Liver (tissue), 9 donors: ENCODE data around the gene SS18L1. TPM values are rescaled to one million over a fixed set of nuclear protein-coding genes. Genes with fewer than 3 reads are reported as not detected.

Experiments
- DNase-seq: peaks from one replicate; pipeline ENCODE4 v3.0.0-alpha.2; 2017; ENCODE audit warnings: low spot score
- H3K27ac ChIP-seq, 2 donors: one replicate each; pipeline ENCODE4 v1.7.0; 2013; ENCODE audit warnings: inconsistent platforms in 2 of 2, low read length in 2 of 2, control low read depth in 1 of 2, low read depth in 1 of 2, mild to moderate bottlenecking in 1 of 2
- H3K27me3 ChIP-seq, 4 donors: one replicate each; pipeline versions ENCODE4 v1.6.1 to v1.7.0; 2013; ENCODE audit warnings: low read length in 3 of 4, inconsistent platforms in 1 of 4, mild to moderate bottlenecking in 1 of 4, moderate library complexity in 1 of 4; ENCODE audit not compliant: control insufficient read depth in 4 of 4, insufficient read depth in 4 of 4
- H3K36me3 ChIP-seq, 4 donors: one replicate each; pipeline versions ENCODE4 v1.6.1 to v1.7.0; 2013; ENCODE audit warnings: low read length in 3 of 4, mild to moderate bottlenecking in 3 of 4, low read depth in 1 of 4, moderate library complexity in 1 of 4; ENCODE audit not compliant: control insufficient read depth in 4 of 4, insufficient read depth in 3 of 4
- H3K4me1 ChIP-seq, 4 donors: one replicate each; pipeline versions ENCODE4 v1.6.1 to v1.7.0; 2013; ENCODE audit warnings: low read length in 3 of 4, mild to moderate bottlenecking in 3 of 4, moderate library complexity in 1 of 4; ENCODE audit not compliant: control insufficient read depth in 4 of 4, insufficient read depth in 4 of 4
- H3K4me3 ChIP-seq, 3 donors: one replicate each; pipeline versions ENCODE4 v1.6.1 to v1.7.0; 2013; ENCODE audit warnings: low read length in 3 of 3, control low read depth in 1 of 3, low read depth in 1 of 3, mild to moderate bottlenecking in 1 of 3
- H3K9ac ChIP-seq, 2 donors: one replicate each; pipeline ENCODE4 v1.7.0; 2013; ENCODE audit warnings: low read length in 2 of 2, mild to moderate bottlenecking in 2 of 2, moderate library complexity in 2 of 2, control low read depth in 1 of 2, low read depth in 1 of 2
- H3K9me3 ChIP-seq, 4 donors: one replicate each; pipeline versions ENCODE4 v1.6.1 to v1.7.0; 2013; ENCODE audit warnings: low read length in 3 of 4; ENCODE audit not compliant: control insufficient read depth in 4 of 4
- ATF3 ChIP-seq: IDR thresholded peaks from 2 replicates; pipeline ENCODE4 v1.6.1; 2016; ENCODE audit warnings: antibody characterized with exemption
- CTCF ChIP-seq: fragments of 150-350 bp; IDR thresholded peaks from 2 replicates; pipeline ENCODE4 v1.5.1; 2017; ENCODE audit warnings: improper control_type of control experiment, low read depth, low read length; ENCODE audit not compliant: missing input control
- FOXA1 ChIP-seq: IDR thresholded peaks from 2 replicates; pipeline ENCODE4 v1.6.1; 2016; ENCODE audit warnings: antibody characterized with exemption
- FOXA2 ChIP-seq: IDR thresholded peaks from 2 replicates; pipeline ENCODE4 v1.6.1; 2016; ENCODE audit warnings: antibody characterized with exemption
- GABPA ChIP-seq, 2 donors: IDR thresholded peaks in 1 of 2; conservative IDR thresholded peaks in 1 of 2; 2 replicates each; pipeline ENCODE4 v1.6.1; 2016; ENCODE audit warnings: antibody characterized with exemption in 2 of 2, mild to moderate bottlenecking in 1 of 2, moderate library complexity in 1 of 2
- HNF4A ChIP-seq, 2 donors: conservative IDR thresholded peaks; 2 replicates each; pipeline ENCODE4 v1.6.1; 2016; ENCODE audit warnings: antibody characterized with exemption in 2 of 2, mild to moderate bottlenecking in 2 of 2
- HNF4G ChIP-seq: IDR thresholded peaks from 2 replicates; pipeline ENCODE4 v1.6.1; 2016; ENCODE audit warnings: antibody characterized with exemption
- JUND ChIP-seq, 2 donors: IDR thresholded peaks; 2 replicates each; pipeline ENCODE4 v1.6.1; 2016; ENCODE audit warnings: antibody characterized with exemption in 2 of 2
- MAX ChIP-seq: IDR thresholded peaks from 2 replicates; pipeline ENCODE4 v1.6.1; 2016; ENCODE audit warnings: antibody characterized with exemption
- NR2F2 ChIP-seq: IDR thresholded peaks from 2 replicates; pipeline ENCODE4 v1.6.1; 2016; ENCODE audit warnings: antibody characterized with exemption
- RAD21 ChIP-seq, 2 donors: IDR thresholded peaks; 2 replicates each; pipeline ENCODE4 v1.6.1; 2016; ENCODE audit warnings: antibody characterized with exemption in 2 of 2, mild to moderate bottlenecking in 2 of 2
- RXRA ChIP-seq, 2 donors: IDR thresholded peaks; 2 replicates each; pipeline ENCODE4 v1.6.1; 2017 to 2018; ENCODE audit warnings: antibody characterized with exemption in 2 of 2, mild to moderate bottlenecking in 1 of 2
- SP1 ChIP-seq: IDR thresholded peaks from 2 replicates; pipeline ENCODE4 v1.6.1; 2018; ENCODE audit warnings: antibody characterized with exemption, mild to moderate bottlenecking
- TAF1 ChIP-seq: conservative IDR thresholded peaks from 2 replicates; pipeline ENCODE4 v1.6.1; 2016; ENCODE audit warnings: antibody characterized with exemption, mild to moderate bottlenecking
- YY1 ChIP-seq: IDR thresholded peaks from 2 replicates; pipeline ENCODE4 v1.6.1; 2016; ENCODE audit warnings: antibody characterized with exemption, mild to moderate bottlenecking
- ZBTB33 ChIP-seq: IDR thresholded peaks from 2 replicates; pipeline ENCODE4 v1.6.1; 2016; ENCODE audit warnings: antibody characterized with exemption
- WGBS: extraction: QIAGEN DNeasy Blood & Tissue Kit; methylation state at CpG from one replicate; pipeline ENCODE4 v1.1.7; 2013; 5-methylcytosine and 5-hydroxymethylcytosine counted together
- polyA plus RNA-seq, 2 donors: library from polyadenylated mRNA; stranded (reverse) in 1 of 2; unstranded in 1 of 2; fragments of 200-250 nt in 1 of 2; fragments of >200 nt in 1 of 2; fragmentation: Nextera tagmentation in 1 of 2; extraction: Ambion mirVana in 1 of 2; gene quantifications; one replicate each; pipeline versions ENCODE4 v1.2.1 to v1.2.3, GENCODE V29; 2013 to 2015
- total RNA-seq, 2 donors: library from RNA; depleted of rRNA; stranded (reverse); fragments of >200 nt; gene quantifications; one replicate each; pipeline ENCODE4 v1.2.3, GENCODE V29; 2014
- donor health status: healthy.
- donor health status: healthy.
- donor health status: healthy.
- donor health status: healthy.
- donor health status: healthy.

The SS18L1 gene
- total and polyA plus RNA-seq, 4 donors = 6.1 to 24.3 (median 16.7) TPM

GRCh38 chr20:62225026-62225425, 81.5 kb downstream of the SS18L1 start:
- H3K27ac ChIP-seq = no peak overlapping the region
- H3K27me3 ChIP-seq = peaks cover 0 to 6% (median 4%) of the 10 kb centered on the region in 4 donors
- H3K36me3 ChIP-seq = no peaks in the 10 kb centered on the region
- TF ChIP-seq FOXA2 (no peak), ATF3 (no peak), JUND (IDR thresholded peaks at IDR 0.05) (no peak), TAF1 (no peak), RAD21 (IDR thresholded peaks at IDR 0.05) (no peak), NR2F2 (no peak), MAX (no peak), SP1 (no peak), YY1 (no peak), HNF4A (conservative IDR thresholded peaks at IDR 0.05) (no peak), GABPA (IDR thresholded peaks at IDR 0.05 in 1 of 2, conservative IDR thresholded peaks at IDR 0.05 in 1 of 2) (no peak), CTCF (no peak)
- no peak overlapping the region for H3K4me3 ChIP-seq
- no peaks in the 10 kb centered on the region for H3K9me3 ChIP-seq
- H3K4me1 ChIP-seq = peaks cover 0 to 11% (median 5%) of the 10 kb centered on the region in 4 donors
- no peak overlapping the region for H3K9ac ChIP-seq
- no peak for DNase-seq
- WGBS = 87% methylated on average over 13 of the region's 13 CpGs

- no peaks in the 10 kb centered on the region for H3K36me3 ChIP-seq
- no peak overlapping the region for H3K9ac ChIP-seq
- H3K4me1 ChIP-seq = peaks cover 0 to 3% (median 0%) of the 10 kb centered on the region in 4 donors
- TF ChIP-seq HNF4G = no peak
- TF ChIP-seq NR2F2 = no peak
- no peak for TF ChIP-seq YY1
- no peak for TF ChIP-seq ZBTB33
- no peak for TF ChIP-seq FOXA1
- TF ChIP-seq CTCF = no peak
- TF ChIP-seq TAF1 = no peak
- no peak for TF ChIP-seq ATF3
- TF ChIP-seq RXRA (IDR thresholded peaks at IDR 0.05) = no peak
- no peak for TF ChIP-seq JUND (IDR thresholded peaks at IDR 0.05)
- no peak for TF ChIP-seq RAD21 (IDR thresholded peaks at IDR 0.05)
- no peak for TF ChIP-seq GABPA (IDR thresholded peaks at IDR 0.05 in 1 of 2, conservative IDR thresholded peaks at IDR 0.05 in 1 of 2)
- no peak for TF ChIP-seq MAX
- TF ChIP-seq HNF4A (conservative IDR thresholded peaks at IDR 0.05) = no peak
- TF ChIP-seq SP1 = no peak
- no peak for TF ChIP-seq FOXA2
- H3K27ac ChIP-seq = no peak overlapping the region
- no peak for DNase-seq
- H3K27me3 ChIP-seq = peaks cover 0 to 4% (median 1%) of the 10 kb centered on the region in 4 donors
- no peak overlapping the region for H3K4me3 ChIP-seq
- 82% methylated on average over 17 of the region's 17 CpGs for WGBS
- no peaks in the 10 kb centered on the region for H3K9me3 ChIP-seq
Observed at GRCh38 chr20:62225820-62226635, 82.5 kb downstream of the SS18L1 start.
